Muscle of leg (tissue), 11 donors: Measurements from ENCODE around the gene PRKN. TPM values are rescaled to one million over a fixed set of nuclear protein-coding genes. Genes with fewer than 3 reads are reported as not detected.
A peak's percentile ranks its signal among the peaks of the same experiment; 100 is the strongest.

Source experiments
- DNase-seq: peaks from one replicate; pipeline ENCODE4 v3.0.0; 2013
- H3K27ac ChIP-seq: one replicate; pipeline ENCODE4 v1.5.1; 2013; ENCODE audit warnings: mild to moderate bottlenecking, low read length, control low read depth
- H3K27me3 ChIP-seq: one replicate; pipeline ENCODE4 v1.6.1; 2013; ENCODE audit warnings: low read length; ENCODE audit not compliant: control insufficient read depth, insufficient read depth
- H3K36me3 ChIP-seq: one replicate; pipeline ENCODE4 v1.6.1; 2013; ENCODE audit warnings: low read length; ENCODE audit not compliant: control insufficient read depth, insufficient read depth
- H3K4me1 ChIP-seq: one replicate; pipeline ENCODE4 v1.6.1; 2013; ENCODE audit warnings: low read length; ENCODE audit not compliant: control insufficient read depth, insufficient read depth
- H3K4me3 ChIP-seq: one replicate; pipeline ENCODE4 v1.5.1; 2013; ENCODE audit warnings: low read length, control low read depth
- H3K9me3 ChIP-seq: replicated peaks from 2 replicates; pipeline ENCODE4 v1.6.1; 2013; ENCODE audit warnings: low read depth, low read length; ENCODE audit not compliant: control insufficient read depth
- WGBS: methylation state at CpG from one replicate; pipeline ENCODE4 v1.1.5; 2013; ENCODE audit warnings: missing lambda C conversion rate; ENCODE audit not compliant: insufficient coverage; 5-methylcytosine and 5-hydroxymethylcytosine counted together
- polyA plus RNA-seq, 8 donors: library from polyadenylated mRNA; unstranded; fragments of 120-200 nt; gene quantifications; one replicate each; pipeline versions ENCODE4 v1.2.1 to v1.2.3, GENCODE V29; 2013; ENCODE audit warnings: inconsistent platforms in 1 of 8, low replicate concordance in 1 of 8; ENCODE audit not compliant: insufficient read length in 8 of 8, insufficient read depth in 1 of 8
- total RNA-seq: library from RNA; stranded (reverse); fragments of 120-200 nt; gene quantifications from one replicate; pipeline ENCODE4 v1.2.4, GENCODE V29; 2013

PRKN gene
- total and polyA plus RNA-seq, 9 donors, result 2.5 to 4.7 (median 3.9) TPM

GRCh38 chr6:161971043-161971442, 756.5 kb downstream of the PRKN start:
- no peaks in the 10 kb centered on the region for H3K4me1 ChIP-seq
- WGBS, result no CpG with 5 or more reads among the region's 5 CpGs
- H3K36me3 ChIP-seq, result no peaks in the 10 kb centered on the region
- H3K9me3 ChIP-seq, result no peaks in the 10 kb centered on the region
- no peak for DNase-seq
- no peaks in the 10 kb centered on the region for H3K27me3 ChIP-seq
- no peak overlapping the region for H3K4me3 ChIP-seq
- no peak overlapping the region for H3K27ac ChIP-seq

GRCh38 chr6:161963634-161964234, 763.8 kb downstream of the PRKN start:
- Histone ChIP-seq H3K36me3 (no peaks in the 10 kb centered on the region), H3K9me3 (no peaks in the 10 kb centered on the region), H3K4me3 (no peak overlapping the region), H3K27me3 (no peaks in the 10 kb centered on the region), H3K27ac (no peak overlapping the region), H3K4me1 (no peaks in the 10 kb centered on the region)
- WGBS, result 43% methylated on average over 2 of the region's 4 CpGs
- no peak for DNase-seq

- no peak overlapping the region for H3K27ac ChIP-seq
- H3K27me3 ChIP-seq, result no peaks in the 10 kb centered on the region
- no peak overlapping the region for H3K4me3 ChIP-seq
- H3K36me3 ChIP-seq, result no peaks in the 10 kb centered on the region
- no peaks in the 10 kb centered on the region for H3K9me3 ChIP-seq
- DNase-seq, result no peak
- 79% methylated on average over 7 of the region's 8 CpGs for WGBS
- H3K4me1 ChIP-seq, result no peaks in the 10 kb centered on the region
Observed at GRCh38 chr6:161963181-161963580, 764.4 kb downstream of the PRKN start.

- Histone ChIP-seq H3K27me3 (no peaks in the 10 kb centered on the region), H3K4me1 (no peaks in the 10 kb centered on the region), H3K27ac (no peak overlapping the region), H3K36me3 (no peaks in the 10 kb centered on the region), H3K4me3 (no peak overlapping the region), H3K9me3 (no peaks in the 10 kb centered on the region)
- no peak for DNase-seq
- 40% methylated on average over 1 of the region's 6 CpGs for WGBS
Observed at GRCh38 chr6:161961796-161962195, 765.8 kb downstream of the PRKN start.

- WGBS, result 86% methylated on average over 8 of the region's 8 CpGs
- H3K27ac ChIP-seq, result no peak overlapping the region
- no peaks in the 10 kb centered on the region for H3K9me3 ChIP-seq
- H3K27me3 ChIP-seq, result no peaks in the 10 kb centered on the region
- no peaks in the 10 kb centered on the region for H3K36me3 ChIP-seq
- no peak overlapping the region for H3K4me3 ChIP-seq
- DNase-seq, result no peak
- no peaks in the 10 kb centered on the region for H3K4me1 ChIP-seq
Observed at GRCh38 chr6:161961046-161961445, 766.5 kb downstream of the PRKN start.

- no peak for DNase-seq
- Histone ChIP-seq H3K4me3 (no peak overlapping the region), H3K4me1 (no peaks in the 10 kb centered on the region), H3K27me3 (no peaks in the 10 kb centered on the region), H3K9me3 (no peaks in the 10 kb centered on the region), H3K27ac (no peak overlapping the region), H3K36me3 (no peaks in the 10 kb centered on the region)
- 86% methylated on average over 12 of the region's 12 CpGs for WGBS
Observed at GRCh38 chr6:161959072-161959471, 768.5 kb downstream of the PRKN start.

- 89% methylated on average over 1 of the region's 1 CpG for WGBS
- Histone ChIP-seq H3K9me3 (no peaks in the 10 kb centered on the region), H3K27me3 (no peaks in the 10 kb centered on the region), H3K27ac (no peak overlapping the region), H3K4me3 (no peak overlapping the region), H3K4me1 (no peaks in the 10 kb centered on the region), H3K36me3 (no peaks in the 10 kb centered on the region)
- no peak for DNase-seq
Observed at GRCh38 chr6:161956082-161956481, 771.5 kb downstream of the PRKN start.

GRCh38 chr6:161954699-161955276, 772.8 kb downstream of the PRKN start:
- Histone ChIP-seq H3K9me3 (no peaks in the 10 kb centered on the region), H3K27me3 (no peaks in the 10 kb centered on the region), H3K4me1 (no peaks in the 10 kb centered on the region), H3K27ac (no peak overlapping the region), H3K4me3 (no peak overlapping the region), H3K36me3 (no peaks in the 10 kb centered on the region)
- WGBS, result 85% methylated on average over 2 of the region's 5 CpGs
- DNase-seq, result peak; percentile 18

GRCh38 chr6:161954077-161954476, 773.5 kb downstream of the PRKN start:
- Histone ChIP-seq H3K9me3 (no peaks in the 10 kb centered on the region), H3K27ac (no peak overlapping the region)
- 78% methylated on average over 7 of the region's 10 CpGs for WGBS

GRCh38 chr6:161951126-161951525, 776.4 kb downstream of the PRKN start:
- no CpG with 5 or more reads among the region's 2 CpGs for WGBS
- H3K27ac ChIP-seq, result no peak overlapping the region

More at GRCh38 chr6:161954077-161954476, 773.5 kb downstream of the PRKN start:
- H3K27me3 ChIP-seq, result no peaks in the 10 kb centered on the region
- DNase-seq, result no peak
- no peaks in the 10 kb centered on the region for H3K4me1 ChIP-seq
- H3K36me3 ChIP-seq, result no peaks in the 10 kb centered on the region
- H3K4me3 ChIP-seq, result no peak overlapping the region

More at GRCh38 chr6:161951126-161951525, 776.4 kb downstream of the PRKN start:
- no peaks in the 10 kb centered on the region for H3K27me3 ChIP-seq
- H3K4me3 ChIP-seq, result no peak overlapping the region
- no peak for DNase-seq
- no peaks in the 10 kb centered on the region for H3K4me1 ChIP-seq
- H3K9me3 ChIP-seq, result no peaks in the 10 kb centered on the region
- no peaks in the 10 kb centered on the region for H3K36me3 ChIP-seq
